Mucosa of rectum (tissue), 2 donors: ENCODE data around the gene FAM174B.

Experiments
- H3K27ac ChIP-seq, 2 donors: one replicate each; pipeline ENCODE4 v1.7.0; 2013; ENCODE audit warnings: inconsistent platforms in 2 of 2, low read depth in 2 of 2, low read length in 2 of 2
- H3K27me3 ChIP-seq, 2 donors: one replicate each; pipeline ENCODE4 v1.7.0; 2013; ENCODE audit warnings: low read length in 2 of 2; ENCODE audit not compliant: control insufficient read depth in 2 of 2, insufficient read depth in 2 of 2
- H3K36me3 ChIP-seq, 2 donors: one replicate each; pipeline ENCODE4 v1.7.0; 2013; ENCODE audit warnings: low read length in 2 of 2; ENCODE audit not compliant: control insufficient read depth in 2 of 2, insufficient read depth in 2 of 2
- H3K4me1 ChIP-seq, 2 donors: one replicate each; pipeline ENCODE4 v1.7.0; 2013; ENCODE audit warnings: low read length in 2 of 2, mild to moderate bottlenecking in 1 of 2; ENCODE audit not compliant: control insufficient read depth in 2 of 2, insufficient read depth in 2 of 2
- H3K4me3 ChIP-seq, 2 donors: one replicate each; pipeline ENCODE4 v1.7.0; 2013; ENCODE audit warnings: low read length in 2 of 2
- H3K9ac ChIP-seq, 2 donors: one replicate each; pipeline ENCODE4 v1.7.0; 2013; ENCODE audit warnings: low read length in 2 of 2, low read depth in 1 of 2, mild to moderate bottlenecking in 1 of 2
- H3K9me3 ChIP-seq, 2 donors: one replicate each; pipeline ENCODE4 v1.7.0; 2013; ENCODE audit warnings: low read length in 2 of 2; ENCODE audit not compliant: control insufficient read depth in 2 of 2
- donor health status: healthy.
- donor health status: Normal muscosa, but diverticular disease.

Gene FAM174B

DNA sequence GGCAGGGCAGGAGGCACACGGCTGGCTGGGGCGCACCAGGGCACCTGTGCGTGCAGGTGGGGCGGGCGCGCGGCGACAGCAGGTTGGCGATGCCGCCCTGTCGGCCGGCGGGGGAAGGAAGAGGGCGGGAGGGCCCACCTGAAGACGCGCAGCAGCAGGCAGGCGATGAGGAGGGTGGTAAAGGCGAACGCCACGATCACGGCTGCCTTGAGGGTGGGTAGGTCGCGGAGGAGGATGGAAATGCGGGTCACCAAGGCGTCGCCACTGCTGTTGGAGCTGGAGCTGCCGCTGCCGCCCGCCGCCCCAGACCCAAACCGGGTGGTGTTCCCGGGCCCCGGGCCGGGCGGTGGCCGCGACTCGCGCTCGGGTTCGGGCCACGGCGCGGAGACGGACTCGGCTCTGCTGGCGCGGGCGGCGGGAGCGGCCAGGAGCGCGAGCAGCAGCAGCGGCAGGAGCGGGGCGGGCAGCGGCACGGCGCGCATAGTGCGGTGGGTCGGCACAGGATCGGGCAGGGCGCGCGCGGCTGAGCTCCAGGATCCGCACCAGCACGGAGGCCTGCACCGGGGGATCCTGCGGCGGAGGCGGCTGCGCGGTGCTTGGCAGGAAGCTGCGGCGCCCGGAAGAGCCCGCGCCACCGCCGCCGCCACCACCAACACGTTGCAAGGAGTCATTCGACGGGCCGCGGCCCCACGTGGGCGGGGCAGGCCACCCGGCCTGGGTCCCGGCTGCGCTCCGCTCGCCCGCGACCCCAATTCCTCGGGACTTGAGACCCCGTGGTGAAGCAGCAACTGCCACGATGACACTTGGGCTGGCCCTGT lies at the start of gene FAM174B:
Gene FAM174B (minus strand): TSS at position 598 of the 818 bp plus-strand sequence.
- Histone ChIP-seq H3K36me3 (no peaks in the 10 kb centered on the region), H3K4me3 (peak within 1 kb of the TSS; percentile 59 to 69), H3K9me3 (no peaks in the 10 kb centered on the region), H3K9ac (peak within 1 kb of the TSS; percentile 18 to 53), H3K27me3 (peaks cover 0 to 9% of the 10 kb centered on the region in 2 donors), H3K4me1 (peaks cover 5 to 16% of the 10 kb centered on the region in 2 donors), H3K27ac (peak within 1 kb of the TSS; percentile 44 to 67)

DNA sequence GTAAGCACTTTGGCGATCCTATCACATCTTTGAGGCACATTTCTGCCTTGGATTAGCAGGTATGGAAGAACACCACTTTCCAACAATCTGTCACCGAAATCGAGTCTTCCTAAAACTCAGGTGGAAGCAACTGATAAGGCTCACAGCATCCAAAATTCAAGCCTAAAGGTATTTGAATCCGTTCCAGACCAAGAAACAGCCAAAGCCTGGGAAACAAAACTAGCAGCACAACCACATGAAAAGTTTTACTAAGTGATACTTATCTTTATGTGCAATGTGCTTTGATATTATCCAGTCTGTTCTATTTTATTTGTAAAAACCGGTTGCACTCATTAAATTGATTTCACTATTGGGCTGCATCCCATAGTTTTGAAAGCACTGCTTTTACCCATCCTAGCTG lies 40.5 kb upstream of the FAM174B start:
- no peaks in the 10 kb centered on the region for H3K4me1 ChIP-seq
- H3K36me3 ChIP-seq = no peaks in the 10 kb centered on the region
- no peaks in the 10 kb centered on the region for H3K27me3 ChIP-seq
- H3K9me3 ChIP-seq = no peaks in the 10 kb centered on the region
- H3K27ac ChIP-seq = no peak overlapping the region
- H3K4me3 ChIP-seq = no peak overlapping the region
- no peak overlapping the region for H3K9ac ChIP-seq

DNA sequence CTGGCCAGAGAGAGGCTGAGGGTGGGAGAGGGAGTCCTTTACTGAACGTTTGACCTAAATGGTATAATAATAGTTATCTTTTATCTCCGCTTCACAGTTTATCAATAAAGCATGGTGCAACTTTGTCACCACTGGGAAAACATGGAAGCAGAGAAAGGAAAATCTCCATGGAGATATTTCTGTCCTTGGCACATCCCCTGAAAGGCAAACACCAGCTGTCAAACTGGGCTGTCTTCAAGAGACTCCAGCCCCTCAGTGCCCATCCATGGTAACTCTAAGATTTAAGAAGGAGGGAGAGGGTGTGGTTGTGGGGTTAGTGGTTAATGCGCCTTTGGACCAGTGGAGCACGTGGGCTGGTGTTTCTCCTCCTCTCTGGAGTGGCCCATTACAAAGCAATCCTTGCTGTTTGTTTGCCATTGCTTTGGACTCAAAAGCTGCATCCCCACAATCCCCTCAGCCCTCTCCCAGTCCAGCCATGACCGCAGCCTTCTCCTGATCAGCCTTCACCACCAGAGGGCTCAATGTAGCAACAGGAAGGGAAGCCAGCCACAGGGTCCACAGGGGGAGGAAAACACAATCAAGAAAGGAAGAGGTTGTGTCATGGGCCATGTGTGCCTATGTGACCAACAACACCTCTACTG lies 38.2 kb upstream of the FAM174B start:
- Histone ChIP-seq H3K4me1 (no peaks in the 10 kb centered on the region), H3K9me3 (no peaks in the 10 kb centered on the region)

GRCh38 chr15:92690395-92690794 lies 34.8 kb upstream of the FAM174B start:
- H3K9me3 ChIP-seq = no peaks in the 10 kb centered on the region
- no peak overlapping the region for H3K9ac ChIP-seq
- no peaks in the 10 kb centered on the region for H3K27me3 ChIP-seq
- H3K36me3 ChIP-seq = no peaks in the 10 kb centered on the region
- H3K4me1 ChIP-seq = no peaks in the 10 kb centered on the region
- H3K27ac ChIP-seq = no peak overlapping the region
- H3K4me3 ChIP-seq = no peak overlapping the region

More for the DNA sequence above, 38.2 kb upstream of the FAM174B start:
- no peak overlapping the region for H3K27ac ChIP-seq
- no peaks in the 10 kb centered on the region for H3K36me3 ChIP-seq
- no peak overlapping the region for H3K9ac ChIP-seq
- H3K4me3 ChIP-seq = no peak overlapping the region
- H3K27me3 ChIP-seq = no peaks in the 10 kb centered on the region

DNA sequence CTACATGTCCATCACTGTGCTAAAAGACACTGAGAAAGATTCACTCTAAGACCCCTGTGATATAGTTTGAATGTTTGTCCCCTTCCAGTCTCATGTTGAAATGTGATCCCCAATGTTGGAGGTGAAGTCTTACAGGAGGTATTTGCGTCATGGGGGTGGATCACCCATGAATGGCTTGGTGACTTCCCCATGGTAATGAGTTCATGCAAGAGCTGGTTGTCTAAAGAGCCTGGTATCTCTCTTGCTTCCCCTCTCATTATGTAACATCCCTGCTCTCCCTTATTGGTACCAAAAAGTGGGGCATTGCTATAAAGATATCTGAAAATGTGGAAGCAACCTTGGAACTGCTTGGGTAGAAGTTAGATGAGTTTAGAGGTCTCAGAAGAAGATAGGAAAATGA lies 32.2 kb upstream of the FAM174B start:
- no peak overlapping the region for H3K9ac ChIP-seq
- no peaks in the 10 kb centered on the region for H3K4me1 ChIP-seq

DNA sequence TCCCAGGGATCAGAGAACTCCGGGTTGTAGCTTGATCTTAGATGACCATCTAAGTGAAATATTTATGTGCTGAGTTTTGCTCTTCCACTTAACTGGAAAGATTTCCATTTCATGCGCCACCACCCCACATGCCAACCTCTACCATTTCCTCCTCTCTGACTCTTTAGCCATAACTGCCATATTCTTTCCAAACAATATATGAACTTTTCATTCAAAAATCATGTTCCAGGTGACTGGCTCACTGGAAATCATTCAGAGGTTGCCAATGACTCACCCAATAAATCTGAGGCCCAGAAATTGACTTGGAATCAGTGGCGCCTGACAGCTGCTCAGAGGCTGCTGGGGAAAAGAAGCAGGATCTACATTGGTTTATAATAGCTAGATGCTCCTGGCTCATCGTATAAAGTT lies 31.6 kb upstream of the FAM174B start:
- Histone ChIP-seq H3K36me3 (no peaks in the 10 kb centered on the region), H3K9ac (no peak overlapping the region), H3K9me3 (no peaks in the 10 kb centered on the region), H3K27me3 (no peaks in the 10 kb centered on the region), H3K4me1 (no peaks in the 10 kb centered on the region), H3K27ac (no peak overlapping the region), H3K4me3 (no peak overlapping the region)

More for the DNA sequence above, 32.2 kb upstream of the FAM174B start:
- Histone ChIP-seq H3K4me3 (no peak overlapping the region), H3K36me3 (no peaks in the 10 kb centered on the region), H3K27ac (no peak overlapping the region), H3K27me3 (no peaks in the 10 kb centered on the region), H3K9me3 (no peaks in the 10 kb centered on the region)

GRCh38 chr15:92683511-92683834 lies 27.9 kb upstream of the FAM174B start:
- H3K9me3 ChIP-seq = no peaks in the 10 kb centered on the region
- no peaks in the 10 kb centered on the region for H3K36me3 ChIP-seq
- no peak overlapping the region for H3K27ac ChIP-seq
- no peak overlapping the region for H3K4me3 ChIP-seq
- H3K27me3 ChIP-seq = no peaks in the 10 kb centered on the region
- no peaks in the 10 kb centered on the region for H3K4me1 ChIP-seq
- no peak overlapping the region for H3K9ac ChIP-seq

DNA sequence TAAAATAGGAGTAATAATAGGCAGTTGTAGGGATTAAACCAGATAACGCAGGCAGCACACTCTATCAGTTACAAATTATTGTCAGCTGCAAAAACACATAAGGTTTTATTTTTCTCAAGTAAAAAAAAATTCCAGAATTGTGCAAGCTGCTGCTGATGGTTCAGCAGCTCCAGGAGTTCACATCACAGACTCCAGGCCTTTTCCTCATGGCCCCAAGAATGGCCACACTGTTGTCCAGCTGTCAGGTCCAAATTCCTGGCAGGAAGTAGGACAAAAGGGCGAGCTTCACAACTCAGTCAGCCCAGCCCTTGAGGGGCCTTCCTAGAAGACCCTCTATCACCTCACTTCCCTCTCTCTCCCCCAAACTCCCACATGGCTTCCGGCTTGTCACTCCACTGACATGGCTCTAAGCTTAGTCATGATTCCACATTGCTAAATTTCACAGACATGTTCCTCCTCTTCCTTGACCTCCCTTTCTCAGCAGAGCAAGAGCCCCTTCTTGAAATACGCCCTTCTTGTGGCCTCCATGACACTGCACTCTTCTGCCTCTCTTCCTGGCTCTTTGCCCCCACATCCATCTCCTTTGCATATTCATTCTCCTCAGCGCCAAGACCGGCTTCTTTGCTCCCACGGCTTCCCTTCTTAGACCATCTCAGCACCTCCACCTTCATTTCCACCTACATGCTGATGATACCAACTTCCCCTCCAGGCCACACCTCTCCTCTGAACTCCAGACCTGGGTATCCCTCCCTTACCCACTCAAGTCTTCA lies 27.4 kb upstream of the FAM174B start:
- no peaks in the 10 kb centered on the region for H3K4me1 ChIP-seq
- H3K9ac ChIP-seq = no peak overlapping the region
- no peak overlapping the region for H3K4me3 ChIP-seq
- no peaks in the 10 kb centered on the region for H3K27me3 ChIP-seq
- no peaks in the 10 kb centered on the region for H3K36me3 ChIP-seq
- H3K27ac ChIP-seq = no peak overlapping the region
- H3K9me3 ChIP-seq = no peaks in the 10 kb centered on the region

- H3K4me1 ChIP-seq = no peaks in the 10 kb centered on the region
- H3K27me3 ChIP-seq = no peaks in the 10 kb centered on the region
- H3K9ac ChIP-seq = no peak overlapping the region
- H3K9me3 ChIP-seq = no peaks in the 10 kb centered on the region
- H3K36me3 ChIP-seq = no peaks in the 10 kb centered on the region
- no peak overlapping the region for H3K4me3 ChIP-seq
- H3K27ac ChIP-seq = no peak overlapping the region
These were observed 25.6 kb upstream of the FAM174B start for GRCh38 chr15:92681141-92681631.

DNA sequence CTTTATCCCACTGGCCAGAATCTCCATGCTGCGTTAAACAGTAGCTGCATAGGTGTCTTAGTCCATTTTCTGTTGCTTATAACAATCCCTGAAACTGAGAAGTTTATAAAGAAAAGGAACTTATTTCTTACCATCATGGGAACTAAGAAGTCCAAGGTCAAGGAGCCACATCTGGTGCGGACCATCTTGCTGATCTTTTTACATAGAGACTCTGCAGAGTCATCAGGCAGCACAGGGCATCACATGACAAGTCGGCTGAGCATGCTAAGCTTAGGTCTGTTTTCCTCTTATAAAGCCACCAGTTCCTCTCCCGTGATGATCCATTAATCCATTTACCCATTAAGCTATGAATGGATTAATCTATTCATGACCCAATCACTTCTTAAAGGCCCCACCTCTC lies 22.4 kb upstream of the FAM174B start:
- no peaks in the 10 kb centered on the region for H3K9me3 ChIP-seq

More for the DNA sequence above, 22.4 kb upstream of the FAM174B start:
- H3K27me3 ChIP-seq = no peaks in the 10 kb centered on the region
- no peak overlapping the region for H3K27ac ChIP-seq
- H3K4me3 ChIP-seq = no peak overlapping the region
- no peaks in the 10 kb centered on the region for H3K4me1 ChIP-seq
- H3K36me3 ChIP-seq = no peaks in the 10 kb centered on the region
- H3K9ac ChIP-seq = no peak overlapping the region
